GM18867 (cell line): ENCODE results near the gene HMOX1.
"Not testable (repeated sequence)": the region's sequence is repeated elsewhere in the genome, so short reads cannot be mapped to it uniquely, and the experiment has no call there.

Experiments
- ATAC-seq: cut with Tn5 transposase; IDR thresholded peaks from one replicate; pipeline ENCODE4 v1.9.1; 2021; ENCODE audit warnings: mild to moderate bottlenecking, moderate library complexity; ENCODE audit not compliant: unreplicated experiment

The HMOX1 gene

DNA sequence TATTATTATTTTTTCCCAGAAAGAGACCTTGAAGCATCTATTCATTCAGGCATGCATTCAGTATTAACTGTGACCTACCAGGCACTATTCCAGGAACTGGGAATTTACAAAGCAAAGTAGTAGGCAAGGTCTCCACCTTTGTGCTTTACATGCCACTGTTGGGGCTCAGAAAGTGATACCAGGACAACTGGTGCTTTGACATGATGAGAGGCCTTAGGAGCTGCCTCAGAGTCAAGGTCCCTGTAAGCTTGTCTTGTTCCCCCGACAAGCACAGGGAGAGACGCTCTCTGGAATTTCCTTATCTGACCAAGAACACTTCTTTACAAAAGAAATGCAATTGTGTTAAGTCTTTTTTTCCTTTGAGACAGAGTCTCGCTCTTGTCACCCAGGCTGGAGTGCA, 2.3 kb upstream of the HMOX1 start:
- ATAC-seq = no peak

DNA sequence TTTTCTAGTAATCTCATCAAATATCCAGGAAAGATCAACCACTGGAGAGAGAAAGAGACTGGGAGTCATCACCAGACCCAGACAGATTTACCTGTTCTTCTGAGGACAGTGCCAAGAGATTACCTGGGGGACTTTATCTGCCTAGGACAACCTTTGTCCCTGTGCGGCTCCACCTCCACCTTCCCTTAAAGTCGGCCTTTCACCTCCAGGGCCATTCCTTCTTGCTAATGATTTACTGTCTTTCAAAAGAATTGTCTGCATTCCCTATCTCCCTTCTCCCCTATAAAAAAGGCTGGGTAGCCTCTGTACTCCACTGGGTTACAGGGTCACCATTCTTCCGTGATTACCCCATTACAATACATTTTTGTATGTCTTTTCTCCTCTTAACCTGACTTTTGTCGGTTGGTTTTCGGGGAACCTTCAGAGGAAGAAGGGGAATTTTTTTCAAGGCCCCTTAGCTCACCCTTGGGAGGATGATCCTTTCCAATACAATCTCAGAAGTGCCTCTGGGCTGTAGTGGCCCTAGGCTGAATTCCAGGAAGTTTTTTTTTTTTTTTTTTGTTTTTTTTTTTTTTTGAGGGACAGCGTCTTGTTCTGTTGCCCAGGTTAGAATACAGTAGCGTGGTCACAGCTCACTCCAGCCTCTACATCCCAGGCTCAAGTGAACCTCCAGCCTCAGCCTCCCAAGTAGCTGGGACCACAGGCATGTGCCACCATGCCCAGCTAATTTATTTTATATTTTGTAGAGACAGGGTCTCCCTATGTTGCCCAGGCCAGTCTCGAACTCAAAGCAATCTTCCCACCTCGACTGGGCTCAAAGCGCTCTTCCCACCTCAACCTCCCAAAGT, 1.5 kb upstream of the HMOX1 start:
- no peak for ATAC-seq

DNA sequence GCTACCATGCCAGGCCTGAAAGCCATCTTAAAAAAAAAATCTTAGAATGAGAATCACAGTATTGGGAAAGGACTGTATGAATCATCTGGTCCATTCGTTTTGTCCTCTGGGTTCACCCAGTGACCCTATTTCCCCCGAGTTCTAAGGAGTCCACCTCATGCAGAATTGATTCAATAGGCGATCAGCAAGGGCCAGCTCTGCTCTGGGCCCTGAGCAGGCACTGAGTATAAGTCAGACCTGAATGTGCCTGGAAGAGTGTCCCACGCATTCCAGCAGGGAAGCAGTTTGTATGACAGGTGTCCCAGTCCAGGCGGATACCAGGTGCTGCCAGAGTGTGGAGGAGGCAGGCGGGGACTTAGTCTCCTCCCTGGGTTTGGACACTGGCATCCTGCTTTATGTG, 883 bp upstream of the HMOX1 start:
- no peak for ATAC-seq

DNA sequence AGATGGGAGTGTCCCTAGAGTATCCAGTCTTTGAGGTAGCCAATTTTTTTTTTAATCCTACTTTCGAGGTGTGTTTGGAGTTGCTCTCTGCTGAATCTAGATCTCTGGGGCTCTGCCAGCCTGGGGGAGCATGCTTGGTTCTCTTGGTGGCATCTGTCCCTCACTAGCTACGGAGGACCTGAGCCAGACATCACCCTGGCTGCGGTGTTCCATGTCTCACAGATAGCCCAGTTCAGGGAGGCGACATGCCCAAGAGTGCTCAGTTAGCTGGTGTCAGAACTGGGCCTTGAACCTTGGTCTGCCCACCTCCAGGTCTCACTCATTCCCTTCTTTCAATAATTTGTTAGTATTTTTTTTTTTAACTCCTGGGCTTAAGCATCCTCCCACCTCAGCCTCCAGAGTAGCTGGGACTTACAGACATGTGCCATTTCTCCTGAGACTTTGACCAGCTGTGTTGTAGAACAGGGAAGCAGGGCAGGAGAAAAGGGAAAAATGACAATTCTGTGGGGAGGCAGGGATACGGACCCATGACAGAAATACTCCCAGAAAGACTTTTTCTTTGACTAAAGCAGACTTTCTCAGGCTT, 621 bp downstream of the HMOX1 start:
- peak; percentile 7 for ATAC-seq

DNA sequence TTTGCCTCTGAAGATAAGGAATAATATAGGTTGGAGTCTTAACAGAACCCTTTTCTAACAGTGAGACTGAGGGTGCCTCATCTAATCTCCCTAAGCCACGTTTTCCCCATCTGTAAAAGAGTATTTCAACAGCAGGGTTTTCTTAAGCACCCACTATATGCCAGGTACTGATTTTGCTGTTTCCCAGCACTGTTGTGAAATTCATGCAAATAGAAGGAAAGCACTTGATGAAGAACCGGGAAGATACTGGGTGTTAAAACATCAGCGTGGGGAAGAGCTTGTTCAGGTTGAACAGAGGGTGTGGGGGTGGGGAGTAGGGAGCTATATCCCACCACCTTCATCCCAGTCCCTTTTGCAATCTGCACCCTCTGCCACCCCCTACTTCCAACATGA, 2.8 kb downstream of the HMOX1 start:
- ATAC-seq = no peak

DNA sequence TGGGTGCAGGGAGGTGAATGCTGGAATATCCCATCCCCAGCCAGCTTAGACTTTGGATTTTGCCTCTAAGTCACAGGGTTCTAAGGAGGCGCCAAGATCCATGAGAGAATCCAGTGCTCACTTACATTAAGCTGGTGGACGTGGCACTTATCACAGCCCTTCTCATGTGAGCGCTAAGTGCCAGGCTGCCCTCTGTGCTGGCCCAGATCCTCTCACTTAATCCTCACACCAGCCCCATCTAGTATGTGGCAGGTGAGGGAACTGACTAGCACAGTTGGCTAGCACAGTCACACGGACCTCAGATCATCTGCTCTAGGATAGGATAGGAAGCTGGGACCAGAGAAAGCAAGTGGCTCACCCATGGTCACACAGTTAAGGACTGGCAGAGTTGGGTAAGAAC, 3.6 kb downstream of the HMOX1 start:
- no peak for ATAC-seq

DNA sequence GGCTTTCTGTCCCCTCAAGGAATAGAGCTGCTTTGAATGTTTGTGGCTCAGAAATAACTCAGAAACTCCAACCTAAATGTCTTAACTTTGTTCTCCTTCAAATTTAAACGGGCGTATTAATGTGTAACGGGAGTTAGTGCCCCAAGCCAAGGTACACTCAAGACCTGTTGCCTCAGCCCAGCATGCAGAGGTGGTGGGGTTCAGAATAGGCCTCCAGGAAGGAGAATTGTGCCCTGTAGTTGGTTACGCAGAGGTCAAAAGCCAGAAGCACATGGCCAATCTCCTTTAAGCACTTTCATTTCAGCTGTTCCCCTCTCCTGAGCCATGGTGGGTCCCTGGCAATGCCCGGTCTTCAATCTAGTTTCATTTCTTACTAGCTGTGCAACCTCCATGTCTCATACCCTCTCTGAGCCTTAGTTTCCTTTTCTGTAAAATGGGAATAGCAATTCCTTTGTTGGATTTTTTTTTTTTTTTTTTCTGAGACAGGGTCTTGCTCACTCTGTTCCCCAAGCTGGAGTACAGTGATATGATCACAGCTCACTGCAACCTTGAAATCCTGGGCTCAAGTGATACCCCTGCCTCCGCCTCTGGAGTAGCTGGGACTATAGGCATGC, 4.2 kb downstream of the HMOX1 start:
- no peak for ATAC-seq

DNA sequence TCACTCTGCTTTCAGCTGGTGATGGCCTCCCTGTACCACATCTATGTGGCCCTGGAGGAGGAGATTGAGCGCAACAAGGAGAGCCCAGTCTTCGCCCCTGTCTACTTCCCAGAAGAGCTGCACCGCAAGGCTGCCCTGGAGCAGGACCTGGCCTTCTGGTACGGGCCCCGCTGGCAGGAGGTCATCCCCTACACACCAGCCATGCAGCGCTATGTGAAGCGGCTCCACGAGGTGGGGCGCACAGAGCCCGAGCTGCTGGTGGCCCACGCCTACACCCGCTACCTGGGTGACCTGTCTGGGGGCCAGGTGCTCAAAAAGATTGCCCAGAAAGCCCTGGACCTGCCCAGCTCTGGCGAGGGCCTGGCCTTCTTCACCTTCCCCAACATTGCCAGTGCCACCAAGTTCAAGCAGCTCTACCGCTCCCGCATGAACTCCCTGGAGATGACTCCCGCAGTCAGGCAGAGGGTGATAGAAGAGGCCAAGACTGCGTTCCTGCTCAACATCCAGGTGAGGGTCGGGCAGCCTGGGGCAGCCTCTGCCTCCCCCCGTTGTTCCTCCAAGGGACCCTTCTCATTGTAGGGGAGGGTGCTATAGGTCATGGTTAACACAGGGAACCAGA, 5.9 kb downstream of the HMOX1 start:
- ATAC-seq = no peak

DNA sequence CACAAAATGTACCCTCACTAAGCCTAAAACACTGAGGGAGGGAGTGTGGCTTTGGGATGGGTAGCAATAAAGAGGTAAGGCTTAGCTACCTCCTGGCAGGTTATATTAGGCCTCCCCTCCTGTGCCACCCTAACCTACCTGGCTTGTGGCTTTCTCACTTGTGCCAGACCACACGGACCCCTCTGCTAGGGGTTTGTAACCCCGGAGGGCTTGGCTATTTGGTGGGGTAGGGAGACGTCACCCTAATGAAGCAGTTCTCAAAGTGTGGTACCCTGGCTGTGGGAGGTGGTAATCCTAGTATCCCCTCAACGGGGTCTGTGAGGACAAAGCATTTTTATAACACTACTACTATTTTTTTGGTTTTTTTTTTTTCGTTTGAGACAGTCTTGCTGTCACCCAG, 10.0 kb downstream of the HMOX1 start:
- ATAC-seq = no peak

DNA sequence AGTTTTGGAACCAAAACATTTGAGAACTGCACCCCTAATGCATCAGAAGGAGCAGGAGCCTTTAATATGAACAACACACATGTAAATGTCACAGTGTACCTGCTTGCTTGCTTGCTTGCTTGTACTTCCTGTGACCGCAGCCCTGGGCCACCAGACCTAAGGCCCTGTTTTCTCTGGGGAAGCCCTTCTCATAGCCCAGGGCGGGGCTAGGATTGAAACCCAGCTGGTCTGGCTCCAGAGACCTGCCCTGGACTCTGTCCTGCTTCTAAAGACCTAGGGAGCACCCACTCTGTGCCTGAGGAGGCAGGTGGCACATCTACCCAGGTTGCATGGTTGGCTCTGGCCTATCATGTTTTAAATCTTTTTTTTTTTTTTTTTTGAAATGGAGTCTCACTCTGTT, 11.5 kb downstream of the HMOX1 start:
- ATAC-seq = no peak

DNA sequence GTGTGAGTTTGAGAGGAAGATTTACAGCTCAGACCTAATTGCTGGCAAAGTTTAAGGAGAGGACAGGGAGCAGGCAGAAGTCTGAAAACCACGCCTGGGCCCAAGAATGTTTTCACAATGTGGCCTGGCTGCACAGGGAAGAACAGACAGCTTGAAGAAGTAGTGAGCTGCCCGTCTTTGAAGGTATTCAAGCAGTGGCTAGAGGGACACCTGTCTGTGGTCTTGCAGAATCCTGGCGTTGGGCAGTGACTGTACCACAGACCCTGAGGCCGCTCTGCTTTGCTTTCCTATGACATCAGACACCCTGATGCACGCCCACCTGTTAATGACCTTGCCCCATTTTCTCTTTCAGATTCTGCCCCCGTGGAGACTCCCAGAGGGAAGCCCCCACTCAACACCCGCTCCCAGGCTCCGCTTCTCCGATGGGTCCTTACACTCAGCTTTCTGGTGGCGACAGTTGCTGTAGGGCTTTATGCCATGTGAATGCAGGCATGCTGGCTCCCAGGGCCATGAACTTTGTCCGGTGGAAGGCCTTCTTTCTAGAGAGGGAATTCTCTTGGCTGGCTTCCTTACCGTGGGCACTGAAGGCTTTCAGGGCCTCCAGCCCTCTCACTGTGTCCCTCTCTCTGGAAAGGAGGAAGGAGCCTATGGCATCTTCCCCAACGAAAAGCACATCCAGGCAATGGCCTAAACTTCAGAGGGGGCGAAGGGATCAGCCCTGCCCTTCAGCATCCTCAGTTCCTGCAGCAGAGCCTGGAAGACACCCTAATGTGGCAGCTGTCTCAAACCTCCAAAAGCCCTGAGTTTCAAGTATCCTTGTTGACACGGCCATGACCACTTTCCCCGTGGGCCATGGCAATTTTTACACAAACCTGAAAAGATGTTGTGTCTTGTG, 12.5 kb downstream of the HMOX1 start:
- ATAC-seq = no peak

DNA sequence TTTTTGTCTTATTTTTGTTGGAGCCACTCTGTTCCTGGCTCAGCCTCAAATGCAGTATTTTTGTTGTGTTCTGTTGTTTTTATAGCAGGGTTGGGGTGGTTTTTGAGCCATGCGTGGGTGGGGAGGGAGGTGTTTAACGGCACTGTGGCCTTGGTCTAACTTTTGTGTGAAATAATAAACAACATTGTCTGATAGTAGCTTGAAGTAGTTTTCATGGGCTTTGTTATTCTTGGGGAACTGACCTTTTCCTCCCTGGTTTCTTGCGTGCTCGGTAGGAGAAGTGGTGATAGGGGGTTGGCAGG, 13.1 kb downstream of the HMOX1 start:
- ATAC-seq = no peak

DNA sequence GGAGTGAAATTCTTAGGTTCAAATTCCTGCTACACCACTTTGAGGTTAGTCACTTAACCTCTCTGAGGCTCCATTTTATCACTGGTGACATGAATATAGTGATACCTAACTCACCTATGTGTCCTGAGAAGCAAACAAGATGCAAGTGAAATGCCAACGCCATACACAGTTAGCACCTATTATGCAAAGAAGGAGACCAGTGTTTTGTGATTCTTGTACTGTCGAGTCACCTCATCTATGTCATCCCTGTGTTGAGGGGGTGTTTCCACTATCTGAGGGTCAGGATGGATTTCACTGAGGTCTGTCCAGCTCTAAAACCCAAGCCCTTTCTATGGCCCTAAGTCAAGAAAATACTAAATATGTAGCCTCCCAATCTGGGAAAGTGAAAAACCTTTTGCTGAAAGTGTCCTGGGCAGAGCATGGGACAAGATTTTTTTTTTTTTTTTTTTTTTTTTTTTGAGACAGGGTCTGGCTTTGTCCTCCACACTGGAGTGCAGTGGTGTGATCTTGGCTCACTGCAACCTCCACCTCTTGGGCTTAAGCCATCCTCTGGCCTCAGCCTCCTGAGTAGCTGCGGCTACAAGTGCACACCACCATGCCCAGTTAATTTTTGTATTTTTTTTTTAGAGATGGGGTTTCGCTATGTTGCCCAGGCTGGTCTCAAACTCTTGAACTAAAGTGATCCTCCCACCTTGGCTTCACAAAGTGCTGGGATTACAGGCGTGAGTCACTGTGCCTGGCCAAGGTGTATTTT, 14.1 kb downstream of the HMOX1 start:
- no peak for ATAC-seq

DNA sequence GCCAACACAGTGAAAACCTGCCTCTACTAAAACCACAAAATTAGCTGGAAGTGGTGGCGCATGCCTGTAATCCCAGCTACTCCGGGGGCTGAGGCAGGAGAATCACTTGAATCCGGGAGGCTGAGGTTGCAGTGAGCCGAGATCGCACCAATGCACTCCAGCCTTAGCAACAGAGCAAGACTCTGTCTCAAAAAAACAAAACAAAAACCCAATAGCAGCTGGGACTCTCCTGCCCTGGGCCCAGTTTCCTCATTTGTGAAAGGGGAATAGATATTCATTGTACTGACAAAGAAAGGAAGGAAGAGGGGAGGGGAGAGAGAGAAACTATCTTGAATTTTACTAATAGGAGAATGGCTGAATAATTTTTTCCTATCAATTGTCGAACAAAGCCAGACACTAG, 15.7 kb downstream of the HMOX1 start:
- ATAC-seq = not testable (repeated sequence)

DNA sequence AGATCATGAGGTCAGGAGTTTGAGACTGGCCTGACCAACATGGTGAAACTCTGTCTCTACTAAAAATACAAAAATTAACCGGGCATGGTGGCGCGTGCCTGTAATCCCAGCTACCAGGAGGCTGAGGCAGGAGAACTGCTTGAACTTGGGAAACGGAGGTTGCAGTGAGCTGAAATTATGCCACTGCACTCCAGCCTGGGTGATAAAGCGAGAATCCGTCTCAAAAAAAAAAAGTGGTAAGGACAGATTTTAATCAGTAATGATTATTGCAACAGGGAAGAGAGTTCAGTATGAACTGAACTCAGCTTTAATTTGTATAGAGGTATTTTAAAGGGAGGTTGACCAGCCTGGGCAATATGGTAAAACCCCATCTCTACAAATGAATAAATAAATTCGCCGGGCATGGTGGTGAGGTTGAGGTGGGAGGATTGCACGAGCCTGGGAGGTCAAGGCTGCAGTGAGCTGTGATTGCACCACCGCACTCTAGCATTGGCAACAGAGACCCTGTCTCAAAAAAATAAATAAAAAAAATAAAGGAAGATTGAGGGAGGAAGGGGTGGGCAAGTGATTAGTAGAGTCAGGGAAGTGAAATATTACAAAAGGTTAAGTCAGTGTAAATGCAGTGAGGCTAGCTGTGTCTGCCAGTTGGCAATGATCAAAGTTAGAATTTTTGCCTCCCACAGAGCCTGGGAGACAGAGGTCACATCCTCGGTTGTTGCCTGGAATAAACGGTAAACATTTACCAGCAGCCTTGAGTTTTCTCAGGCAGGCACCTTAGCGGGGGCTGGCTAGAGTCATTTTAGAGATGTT, 16.4 kb downstream of the HMOX1 start:
- ATAC-seq = no peak

DNA sequence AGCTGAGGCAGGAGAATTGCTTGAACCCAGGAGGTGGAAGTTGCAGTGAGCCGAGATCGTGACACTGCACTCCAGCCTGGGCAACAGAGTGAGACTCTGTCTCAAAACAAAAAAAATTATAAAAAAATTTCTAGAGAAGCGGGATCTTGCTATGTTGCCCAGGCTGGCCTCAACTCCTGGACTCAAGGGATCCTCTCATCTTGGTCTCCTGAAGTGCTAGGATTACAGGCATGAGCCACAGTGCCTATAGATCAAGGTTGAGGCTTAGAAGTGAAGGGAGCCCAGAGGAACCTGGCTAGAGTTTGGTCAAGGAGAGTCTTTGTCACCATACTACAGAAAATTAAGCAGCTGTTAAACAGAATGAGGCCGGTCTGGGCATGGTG, 17.7 kb downstream of the HMOX1 start:
- no peak for ATAC-seq

DNA sequence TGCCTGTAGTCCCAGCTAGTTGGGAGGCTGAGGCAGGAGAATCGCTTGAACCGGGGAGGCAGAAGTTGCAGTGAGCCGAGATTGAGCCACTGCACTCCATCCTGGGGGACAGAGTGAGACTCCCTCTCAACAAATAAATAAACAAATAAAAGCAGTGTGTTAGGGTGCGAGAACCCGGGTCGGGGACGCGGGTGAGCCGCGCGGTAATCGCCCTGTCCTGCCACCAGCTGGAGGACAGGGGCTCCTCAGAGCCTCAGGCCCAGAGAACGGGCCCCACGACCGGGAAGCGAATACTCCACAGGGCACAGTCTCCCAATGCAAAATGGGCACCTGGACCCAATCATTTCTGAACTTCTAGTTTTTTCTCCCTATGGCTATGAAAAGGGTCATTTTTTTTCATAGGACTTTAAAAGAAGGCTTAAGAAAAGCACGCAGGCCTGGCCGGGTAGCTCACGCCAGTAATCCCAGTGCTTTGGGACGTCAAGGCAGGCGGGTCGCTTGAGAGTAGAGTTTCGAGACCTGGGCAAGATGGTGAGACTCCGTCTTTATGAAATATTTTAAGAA, 18.3 kb downstream of the HMOX1 start:
- no peak for ATAC-seq

DNA sequence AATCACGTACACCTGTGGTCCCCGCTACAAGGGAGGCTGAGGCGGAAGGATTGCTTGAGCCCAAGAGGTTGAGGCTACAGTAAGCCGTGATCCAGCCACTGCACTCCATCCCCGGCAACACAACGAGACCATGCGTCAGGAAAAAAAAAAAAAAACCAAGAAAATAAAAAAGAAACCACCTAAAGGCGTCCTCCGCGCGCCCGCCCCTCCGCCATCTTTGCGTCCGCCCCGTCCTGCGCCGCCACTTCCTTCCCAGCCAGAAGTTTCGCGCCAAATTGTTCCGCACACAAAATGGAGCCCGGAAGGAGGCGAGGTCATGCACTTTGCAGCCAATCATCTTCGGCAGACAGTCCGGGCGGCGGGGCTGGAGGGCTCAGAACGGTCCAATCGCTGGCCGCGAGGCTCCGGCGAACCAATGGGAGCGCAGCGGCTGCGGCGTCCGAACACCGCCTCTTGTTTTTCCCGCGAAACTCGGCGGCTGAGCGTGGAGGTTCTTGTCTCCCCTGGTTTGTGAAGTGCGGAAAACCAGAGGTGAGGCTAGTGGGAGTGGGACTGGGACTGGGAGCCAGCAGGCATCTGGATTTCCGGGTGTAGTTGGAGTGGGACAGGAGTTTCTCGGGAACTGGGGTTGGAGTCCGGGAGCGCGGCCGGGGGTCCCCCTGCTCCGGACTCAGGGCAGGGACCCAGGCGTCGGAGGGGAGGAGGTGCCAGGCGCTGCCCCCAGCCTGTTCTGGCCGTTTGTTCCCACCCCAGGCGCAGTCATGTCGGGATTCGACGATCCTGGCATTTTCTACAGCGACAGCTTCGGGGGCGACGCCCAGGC, 19.0 kb downstream of the HMOX1 start, which contains the start of gene MCM5:
Gene MCM5, plus strand, starts transcription at position 463 of the 823 bp plus-strand sequence. Its CDS starts 299 bp downstream, at position 762.
- ATAC-seq = peak; percentile 90
